NCI-H2029 (cell line): ENCODE measurements around the gene E4F1.

Experiments used
- DNase-seq: peaks from one replicate; lab custom pipeline; 2025; lab: John Stamatoyannopoulos, UW

The E4F1 gene, protein sequence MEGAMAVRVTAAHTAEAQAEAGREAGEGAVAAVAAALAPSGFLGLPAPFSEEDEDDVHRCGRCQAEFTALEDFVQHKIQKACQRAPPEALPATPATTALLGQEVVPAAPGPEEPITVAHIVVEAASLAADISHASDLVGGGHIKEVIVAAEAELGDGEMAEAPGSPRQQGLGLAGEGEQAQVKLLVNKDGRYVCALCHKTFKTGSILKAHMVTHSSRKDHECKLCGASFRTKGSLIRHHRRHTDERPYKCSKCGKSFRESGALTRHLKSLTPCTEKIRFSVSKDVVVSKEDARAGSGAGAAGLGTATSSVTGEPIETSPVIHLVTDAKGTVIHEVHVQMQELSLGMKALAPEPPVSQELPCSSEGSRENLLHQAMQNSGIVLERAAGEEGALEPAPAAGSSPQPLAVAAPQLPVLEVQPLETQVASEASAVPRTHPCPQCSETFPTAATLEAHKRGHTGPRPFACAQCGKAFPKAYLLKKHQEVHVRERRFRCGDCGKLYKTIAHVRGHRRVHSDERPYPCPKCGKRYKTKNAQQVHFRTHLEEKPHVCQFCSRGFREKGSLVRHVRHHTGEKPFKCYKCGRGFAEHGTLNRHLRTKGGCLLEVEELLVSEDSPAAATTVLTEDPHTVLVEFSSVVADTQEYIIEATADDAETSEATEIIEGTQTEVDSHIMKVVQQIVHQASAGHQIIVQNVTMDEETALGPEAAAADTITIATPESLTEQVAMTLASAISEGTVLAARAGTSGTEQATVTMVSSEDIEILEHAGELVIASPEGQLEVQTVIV

DNA sequence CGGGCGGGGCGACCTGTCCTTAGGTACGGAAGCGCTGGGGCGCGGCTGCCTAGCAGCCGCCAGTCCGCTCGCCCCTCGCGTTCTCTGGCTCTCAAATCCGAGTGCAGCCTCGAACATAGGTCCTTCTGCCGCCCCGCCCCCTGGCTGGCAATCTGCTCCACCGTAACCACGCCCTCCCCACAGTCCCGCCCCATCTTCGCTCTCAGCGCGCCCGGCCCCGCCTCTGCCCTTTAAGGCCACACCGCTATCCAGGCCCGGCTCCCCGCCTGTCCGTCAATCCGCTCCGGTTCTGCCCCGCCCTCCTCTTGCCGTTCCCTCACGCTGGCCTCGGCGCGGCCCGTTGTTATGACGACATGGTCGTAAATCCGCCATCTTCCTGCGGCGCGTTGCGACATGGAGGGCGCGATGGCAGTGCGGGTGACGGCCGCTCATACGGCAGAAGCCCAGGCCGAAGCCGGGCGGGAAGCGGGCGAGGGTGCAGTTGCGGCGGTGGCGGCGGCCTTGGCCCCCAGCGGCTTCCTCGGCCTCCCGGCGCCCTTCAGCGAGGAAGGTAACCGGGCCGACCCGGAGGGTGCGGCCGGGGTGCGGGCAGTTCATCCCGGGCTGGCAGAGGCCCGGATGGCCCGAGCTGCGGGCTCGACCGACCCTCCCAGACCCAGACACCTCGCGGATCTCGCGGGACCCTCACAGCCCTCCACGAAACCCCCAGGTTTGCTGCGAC, at the start of gene E4F1:
Gene E4F1, plus strand, starts transcription at position 371 of the 721 bp plus-strand sequence. Its CDS starts 23 bp downstream, at position 394.
- peak; percentile 97 for DNase-seq

GRCh38 chr16:2173916-2174315, 49.5 kb upstream of the E4F1 start:
- DNase-seq, result no peak

GRCh38 chr16:2174396-2175131, 48.8 kb upstream of the E4F1 start:
- DNase-seq, result no peak

DNA sequence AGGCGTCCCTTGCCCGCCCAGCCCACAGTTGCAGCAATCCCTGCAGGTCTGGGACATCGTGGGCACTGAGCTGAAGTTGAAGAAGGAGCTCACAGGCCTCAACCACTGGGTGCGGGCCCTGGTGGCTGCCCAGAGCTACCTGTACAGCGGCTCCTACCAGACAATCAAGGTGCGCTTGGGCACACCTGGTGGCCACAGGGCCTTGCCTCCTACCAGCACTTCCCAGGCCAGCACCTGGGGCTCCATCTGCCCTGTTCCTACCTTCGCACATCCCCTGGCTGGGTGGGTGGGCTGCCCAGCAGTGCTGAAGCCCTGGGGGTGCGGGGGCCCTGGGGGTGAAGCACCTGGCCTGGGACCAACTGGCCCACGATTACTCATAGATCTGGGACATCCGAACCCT, 47.9 kb upstream of the E4F1 start:
- DNase-seq, result no peak

GRCh38 chr16:2176047-2176446, 47.3 kb upstream of the E4F1 start:
- no peak for DNase-seq

- no peak for DNase-seq
These were observed 46.3 kb upstream of the E4F1 start for GRCh38 chr16:2177101-2177500.

DNA sequence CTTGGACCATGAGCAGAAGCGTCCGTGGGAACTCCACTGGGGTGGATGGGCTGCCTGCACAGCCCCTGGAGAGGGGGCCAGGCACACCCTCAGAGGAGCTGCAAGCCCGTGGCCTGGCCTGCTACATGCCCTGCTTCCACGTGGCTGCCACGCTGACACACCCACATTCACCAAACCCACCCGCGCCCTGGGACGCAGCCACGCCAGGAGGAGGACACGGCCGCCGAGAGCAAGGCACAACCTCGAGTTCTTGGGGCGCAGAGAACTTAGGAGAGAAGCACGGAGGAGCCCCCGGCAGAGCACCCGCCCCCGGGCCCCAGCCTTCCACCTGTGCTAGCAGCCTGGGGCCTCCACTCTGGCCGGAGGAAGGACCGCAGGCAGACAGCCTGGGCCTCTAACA, 45.8 kb upstream of the E4F1 start:
- DNase-seq, result no peak

DNA sequence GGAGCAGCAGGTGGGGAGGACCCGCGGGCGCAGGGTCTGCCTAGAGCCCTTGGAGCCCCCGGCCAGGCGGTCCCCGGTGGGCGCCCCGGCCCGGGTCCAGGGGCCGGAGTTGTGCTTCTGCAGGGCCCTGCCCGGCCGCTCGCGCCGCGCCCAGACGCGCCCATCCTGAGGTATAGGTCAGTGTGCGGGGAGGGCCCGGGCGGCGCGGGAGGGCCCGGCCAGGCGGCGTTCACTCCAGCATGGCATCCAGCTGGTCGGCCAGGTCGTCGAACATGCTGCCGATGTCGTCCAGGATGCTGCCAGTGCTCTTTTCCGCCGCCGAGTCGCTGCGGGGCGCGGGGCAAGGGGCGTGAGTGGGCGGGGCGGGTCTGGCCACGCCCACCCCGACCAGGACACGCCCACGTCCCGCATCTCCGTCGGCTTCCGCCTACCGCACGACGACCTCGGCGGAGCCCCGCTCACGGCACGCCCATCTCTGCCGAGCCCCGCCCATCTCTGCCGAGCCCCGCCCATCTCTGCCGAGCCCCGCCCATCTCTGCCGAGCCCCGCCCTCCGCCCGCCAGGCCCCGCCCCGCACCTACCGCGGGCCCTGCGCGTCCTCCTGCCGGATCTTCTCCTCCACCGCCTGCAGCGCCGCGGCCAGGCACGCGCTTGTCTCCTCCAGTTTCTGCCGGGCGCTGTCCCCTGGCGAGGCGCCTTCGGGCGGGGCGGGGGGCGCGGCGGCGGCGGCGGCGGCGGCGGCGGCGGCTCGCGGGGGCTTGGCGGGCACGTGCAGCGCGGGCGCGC, 44.9 kb upstream of the E4F1 start:
- no peak for DNase-seq

DNA sequence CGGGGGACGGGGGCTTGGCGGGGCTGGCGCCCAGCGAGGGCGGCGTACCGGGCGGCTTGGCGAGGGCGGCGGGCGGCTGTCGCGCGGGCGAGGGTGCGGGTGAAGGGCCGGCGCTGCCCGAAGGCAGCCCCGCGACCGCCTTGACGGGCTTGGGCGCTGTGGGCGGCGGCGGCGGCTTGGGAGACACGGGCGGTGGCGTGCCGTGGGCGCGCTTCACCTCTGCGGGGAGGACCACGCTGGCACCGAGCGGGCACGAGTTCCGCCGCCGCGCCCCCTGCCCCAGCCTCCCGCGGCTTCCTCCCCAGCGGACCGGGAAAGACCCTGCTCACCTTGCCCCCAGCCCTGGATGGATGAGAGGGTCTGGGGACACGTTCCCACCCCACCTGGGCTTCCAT, 44.3 kb upstream of the E4F1 start:
- DNase-seq, result no peak

DNA sequence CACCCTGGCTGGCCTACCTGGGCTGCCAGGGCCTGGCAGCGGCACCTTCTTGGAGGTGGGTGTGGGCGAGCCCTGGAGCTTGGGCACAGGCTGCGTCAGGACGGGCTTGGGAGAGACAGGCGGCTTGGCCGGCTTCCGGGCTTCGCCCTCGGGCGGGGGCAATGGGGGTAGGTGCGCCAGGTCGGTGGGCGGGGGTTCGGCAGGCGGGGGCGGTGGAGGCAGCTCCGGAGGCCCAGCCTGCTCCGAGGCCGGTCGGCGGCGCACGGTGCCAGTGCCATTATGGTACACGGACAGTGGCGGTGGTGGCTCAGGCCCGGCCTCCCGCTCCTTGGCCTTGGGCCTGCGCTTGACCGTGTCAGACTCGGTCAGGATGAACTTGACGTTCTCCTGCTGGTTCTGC, 43.8 kb upstream of the E4F1 start:
- DNase-seq, result no peak

GRCh38 chr16:2180461-2180860, 42.9 kb upstream of the E4F1 start:
- no peak for DNase-seq

DNA sequence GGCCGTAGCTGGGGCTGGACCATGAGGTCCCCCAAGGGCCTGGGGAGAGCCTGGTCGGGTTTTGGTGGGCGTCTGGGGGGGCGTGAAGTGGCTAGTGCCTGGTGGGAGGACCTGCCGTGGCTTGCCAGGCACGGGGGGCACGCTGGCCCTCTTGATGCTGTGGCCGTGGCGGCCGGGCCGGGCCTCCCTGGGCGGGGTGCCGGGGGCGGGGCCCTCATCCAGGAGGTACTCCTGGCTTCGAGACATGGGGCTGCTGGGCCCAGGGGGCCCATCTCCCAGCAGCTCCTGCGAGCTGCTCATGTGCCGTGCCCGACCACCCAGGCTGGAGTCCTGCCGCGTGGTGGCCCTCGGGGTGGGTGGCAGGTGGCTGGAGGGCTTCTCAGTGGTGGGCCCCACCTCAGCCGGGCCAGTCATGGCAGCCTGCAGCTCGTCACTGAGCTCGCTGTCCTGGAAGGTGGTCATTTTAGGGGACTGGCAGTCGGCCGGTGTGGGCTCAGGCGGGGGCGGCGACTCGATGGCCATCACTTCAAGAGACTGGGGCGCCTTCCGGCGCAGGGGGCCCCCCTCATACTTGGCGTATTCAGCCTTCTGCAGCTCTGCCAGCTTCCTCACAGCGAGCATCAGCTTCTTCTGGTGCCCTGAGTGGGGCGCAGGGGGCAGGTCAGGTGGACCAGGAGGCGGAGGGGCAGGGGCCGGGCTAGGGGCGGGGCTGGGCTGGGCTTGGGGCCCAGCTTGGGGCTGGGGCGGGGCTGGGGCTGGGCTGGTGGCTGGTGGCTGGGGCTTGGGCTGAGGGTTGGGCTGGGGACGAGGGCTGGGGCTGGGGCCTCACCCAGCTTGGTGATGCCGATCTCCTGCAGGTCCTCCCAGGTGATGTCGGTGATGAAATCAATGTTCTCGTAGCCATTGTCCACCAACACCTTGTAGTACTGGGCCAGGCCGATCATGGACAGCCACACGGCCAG, 42.1 kb upstream of the E4F1 start:
- no peak for DNase-seq

DNA sequence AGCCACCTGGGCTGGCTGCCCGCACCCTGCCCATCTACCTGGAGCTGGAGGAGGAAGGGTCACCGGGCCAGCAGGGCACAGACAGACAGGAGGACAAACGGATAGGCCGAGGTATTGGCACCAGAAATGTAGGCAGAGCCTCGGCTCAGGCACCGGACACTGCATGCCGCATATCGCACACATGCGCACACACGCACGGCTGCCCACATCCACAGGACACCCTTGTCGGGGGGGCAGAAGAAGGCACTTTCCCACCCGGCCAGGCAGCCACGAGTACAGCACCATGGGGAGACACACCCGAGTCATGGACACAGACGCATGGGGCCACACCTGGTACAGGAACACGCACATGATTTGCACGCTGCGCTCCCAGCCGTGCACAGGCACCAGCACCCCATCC, 41.4 kb upstream of the E4F1 start:
- no peak for DNase-seq

GRCh38 chr16:2183671-2184070, 39.7 kb upstream of the E4F1 start:
- no peak for DNase-seq

DNA sequence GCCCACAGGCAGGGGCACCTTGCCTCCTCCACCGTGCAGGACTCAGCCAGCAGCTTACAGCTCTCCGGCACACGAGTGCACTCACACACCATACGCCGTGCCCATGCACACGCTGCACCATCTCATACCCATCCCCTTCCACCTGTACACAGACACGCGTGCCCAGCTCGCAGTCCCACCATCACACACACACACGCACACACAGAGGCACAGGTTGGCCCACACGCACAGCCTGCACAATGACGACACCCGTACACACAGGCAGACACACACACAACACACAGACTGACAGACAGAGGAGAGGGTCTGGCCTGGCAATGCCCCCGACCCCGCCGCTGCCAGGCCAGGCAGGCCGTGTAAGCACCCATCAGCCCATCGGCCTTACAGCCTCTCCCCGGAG, 39.0 kb upstream of the E4F1 start:
- no peak for DNase-seq

GRCh38 chr16:2184962-2185361, 38.4 kb upstream of the E4F1 start:
- no peak for DNase-seq

DNA sequence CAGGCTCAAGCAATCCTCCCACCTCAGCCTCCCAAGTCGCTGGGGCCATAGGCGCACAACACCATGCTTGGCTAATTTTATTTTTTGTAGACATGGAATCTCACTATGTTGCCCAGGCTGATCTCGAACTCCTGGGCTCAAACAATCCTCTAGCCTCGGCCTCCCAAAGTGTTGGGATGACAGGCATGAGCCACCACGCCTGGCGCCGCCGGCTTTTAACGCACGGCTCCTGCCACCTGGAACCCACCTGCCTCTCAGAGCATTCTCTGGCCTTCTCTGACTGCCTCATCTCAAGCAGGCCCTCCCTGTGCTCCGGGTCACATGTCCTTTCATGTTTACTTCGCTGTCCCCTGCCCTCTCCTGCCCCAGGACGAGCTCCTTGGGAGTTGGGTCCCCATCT, 37.3 kb upstream of the E4F1 start:
- no peak for DNase-seq

GRCh38 chr16:2186505-2186904, 36.9 kb upstream of the E4F1 start:
- no peak for DNase-seq

GRCh38 chr16:2187212-2187611, 36.2 kb upstream of the E4F1 start:
- DNase-seq, result no peak

DNA sequence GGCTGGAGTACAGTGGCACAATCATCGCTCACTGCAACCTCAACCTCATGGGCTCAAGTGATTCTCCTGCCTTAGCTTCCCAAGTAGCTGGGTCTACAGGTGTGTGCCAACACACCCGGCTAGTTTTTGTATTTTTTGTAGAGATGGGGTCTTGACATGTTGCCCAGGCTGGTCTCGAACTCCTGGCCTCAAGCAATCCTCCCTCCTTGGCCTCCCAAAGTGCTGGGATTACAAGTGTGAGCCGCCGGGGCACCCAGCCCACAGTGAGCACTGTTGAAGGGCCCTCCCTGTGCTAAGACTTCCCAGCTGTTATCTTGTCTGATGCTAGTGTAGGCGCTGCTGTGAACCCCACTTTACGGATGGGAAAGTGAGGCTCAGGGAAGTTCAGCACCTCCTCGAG, 35.0 kb upstream of the E4F1 start:
- no peak for DNase-seq
